ENCODE measurements around the gene BRIP1. TPM values are rescaled to one million over a fixed set of nuclear protein-coding genes. Genes with fewer than 3 reads are reported as not detected.

Gene BRIP1
- total and polyA plus RNA-seq, 10 of the 15 experiments (the other 5 are each of a cell fraction or from before 2014, with no cell fraction given): 4.0 to 24.2 (median 12.8) TPM

GRCh38 chr17:61684818-61685217 lies 178.5 kb downstream of the BRIP1 start:
- RAD21 ChIA-PET (ENCODE audit: unreplicated experiment): no interaction called here
- Histone ChIP-seq H3K9me3 (replicated peaks; ENCODE audit: control insufficient read depth, insufficient read depth, low read length) (no peaks in the 10 kb centered on the region), H3K27me3 (replicated peaks in 1 of 2; ENCODE audit: control insufficient read depth in 2 of 2, insufficient read depth in 2 of 2, low read length in 1 of 2) (no peaks in the 10 kb centered on the region), H2AFZ (ENCODE audit: control insufficient read depth, low read depth, low read length) (no peak overlapping the region), H3K4me2 (ENCODE audit: control insufficient read depth, insufficient read depth) (no peak overlapping the region), H3K79me2 (ENCODE audit: control insufficient read depth, insufficient read depth, low read length) (no peaks in the 10 kb centered on the region), H3K36me3 (ENCODE audit: control insufficient read depth in 2 of 2, insufficient read depth in 2 of 2, low read length in 1 of 2) (no peaks in the 10 kb centered on the region), H3K9ac (ENCODE audit: control insufficient read depth, insufficient read depth, low read length) (no peak overlapping the region), H3K4me1 (ENCODE audit: control insufficient read depth, insufficient read depth, low read length) (no peaks in the 10 kb centered on the region), H3K4me3 (no peak overlapping the region), H4K20me1 (ENCODE audit: control insufficient read depth, insufficient read depth) (no peaks in the 10 kb centered on the region), H3K27ac (ENCODE audit: control insufficient read depth, insufficient read depth) (no peak overlapping the region)
- POLR2A ChIA-PET: no interaction called here
- WGBS (ENCODE audit: insufficient coverage, insufficient replicate concordance, low lambda C conversion rate, missing lambda C conversion rate): 100% methylated on average over 5 of the region's 5 CpGs
- ATAC-seq (no peak), DNase-seq (ENCODE audit: low read depth, low spot score) (no peak), FAIRE-seq (no peak)
- 0 out of 2 replicates have a peak, but pooled peaks have one; percentile 59 for TF ChIP-seq NFXL1 (IDR thresholded peaks at IDR 0.05; ENCODE audit: borderline replicate concordance)
- TF ChIP-seq RELB (IDR thresholded peaks at IDR 0.05; ENCODE audit: low read depth): no peak
- SMC1A ChIA-PET (ENCODE audit: uncharacterized antibody, unreplicated experiment): interaction anchor here (0.6 to 1.5 kb wide), 2 partner anchors 129 to 134 kb away, joined by 3 read pairs; no protein-coding TSS in a partner anchor
- intact Hi-C loops (cut with micrococcal nuclease; ENCODE audit: unreplicated experiment): no loop called here
- BruUV-seq (replicated peaks): no TSS peak
- in situ Hi-C loops (cut with MboI): no loop called here
- CTCF ChIA-PET: no interaction called here

GRCh38 chr17:61684172-61684571 lies 179.2 kb downstream of the BRIP1 start:
- no TSS peak for BruUV-seq (replicated peaks)
- CTCF ChIA-PET: no interaction called here
- no peak overlapping the region for H2AFZ ChIP-seq (ENCODE audit: control insufficient read depth, low read depth, low read length)
- RAD21 ChIA-PET (ENCODE audit: unreplicated experiment): no interaction called here
- TF ChIP-seq NFXL1 (IDR thresholded peaks at IDR 0.05; ENCODE audit: borderline replicate concordance) (0 out of 2 replicates have a peak, but pooled peaks have one; percentile 58), RELA (IDR thresholded peaks at IDR 0.05; ENCODE audit: borderline replicate concordance, partially characterized antibody) (no peak)
- WGBS (ENCODE audit: insufficient coverage, insufficient replicate concordance, low lambda C conversion rate, missing lambda C conversion rate): 95% methylated on average over 1 of the region's 1 CpG
- no peaks in the 10 kb centered on the region for H4K20me1 ChIP-seq (ENCODE audit: control insufficient read depth, insufficient read depth)
- no peaks in the 10 kb centered on the region for H3K27me3 ChIP-seq (replicated peaks in 1 of 2; ENCODE audit: control insufficient read depth in 2 of 2, insufficient read depth in 2 of 2, low read length in 1 of 2)
- FAIRE-seq: no peak
- H3K36me3 ChIP-seq (ENCODE audit: control insufficient read depth in 2 of 2, insufficient read depth in 2 of 2, low read length in 1 of 2): no peaks in the 10 kb centered on the region
- H3K27ac ChIP-seq (ENCODE audit: control insufficient read depth, insufficient read depth): no peak overlapping the region
- H3K4me1 ChIP-seq (ENCODE audit: control insufficient read depth, insufficient read depth, low read length): no peaks in the 10 kb centered on the region
- no peaks in the 10 kb centered on the region for H3K9me3 ChIP-seq (replicated peaks; ENCODE audit: control insufficient read depth, insufficient read depth, low read length)
- H3K9ac ChIP-seq (ENCODE audit: control insufficient read depth, insufficient read depth, low read length): no peak overlapping the region
- no peak for ATAC-seq
- in situ Hi-C loops (cut with MboI) (no loop called here), intact Hi-C loops (cut with micrococcal nuclease; ENCODE audit: unreplicated experiment) (no loop called here)
- H3K4me3 ChIP-seq: no peak overlapping the region
- no peaks in the 10 kb centered on the region for H3K79me2 ChIP-seq (ENCODE audit: control insufficient read depth, insufficient read depth, low read length)
- H3K4me2 ChIP-seq (ENCODE audit: control insufficient read depth, insufficient read depth): no peak overlapping the region
- POLR2A ChIA-PET: no interaction called here
- SMC1A ChIA-PET (ENCODE audit: uncharacterized antibody, unreplicated experiment): interaction anchor here (0.6 to 1.5 kb wide), 2 partner anchors 129 to 134 kb away, joined by 3 read pairs; no protein-coding TSS in a partner anchor
- no peak for DNase-seq (ENCODE audit: low read depth, low spot score)
